ENCODE data around the gene MRNIP. TPM values are rescaled to one million over a fixed set of nuclear protein-coding genes. Genes with fewer than 3 reads are reported as not detected.
A peak's percentile ranks its signal among the peaks of the same experiment; 100 is the strongest.

Gene MRNIP
- total RNA-seq, 3 donors from 2014 or later (not counting 1 experiment from before 2014, with no cell fraction given) = 19.7 to 40.2 (median 25.4) TPM

GRCh38 chr5:179887095-179887494 lies 28.5 kb upstream of the MRNIP start:
- peaks cover 54% of the 10 kb centered on the region for H3K36me3 ChIP-seq (ENCODE audit: control insufficient read depth, insufficient read depth, low read length)
- intact Hi-C loops (cut with micrococcal nuclease) = no loop called here

GRCh38 chr5:179886190-179886911 lies 27.7 kb upstream of the MRNIP start:
- H3K4me1 Mint-ChIP-seq = peaks cover under 1 to 6% of the 10 kb centered on the region in 2 donors
- no peak overlapping the region for H3K4me3 Mint-ChIP-seq

More at GRCh38 chr5:179887095-179887494, 28.5 kb upstream of the MRNIP start:
- peaks cover 0 to 6% of the 10 kb centered on the region in 2 donors for H3K4me1 Mint-ChIP-seq
- no peak for ATAC-seq
- DNase-seq = no peak
- TF ChIP-seq, protein P1, sequence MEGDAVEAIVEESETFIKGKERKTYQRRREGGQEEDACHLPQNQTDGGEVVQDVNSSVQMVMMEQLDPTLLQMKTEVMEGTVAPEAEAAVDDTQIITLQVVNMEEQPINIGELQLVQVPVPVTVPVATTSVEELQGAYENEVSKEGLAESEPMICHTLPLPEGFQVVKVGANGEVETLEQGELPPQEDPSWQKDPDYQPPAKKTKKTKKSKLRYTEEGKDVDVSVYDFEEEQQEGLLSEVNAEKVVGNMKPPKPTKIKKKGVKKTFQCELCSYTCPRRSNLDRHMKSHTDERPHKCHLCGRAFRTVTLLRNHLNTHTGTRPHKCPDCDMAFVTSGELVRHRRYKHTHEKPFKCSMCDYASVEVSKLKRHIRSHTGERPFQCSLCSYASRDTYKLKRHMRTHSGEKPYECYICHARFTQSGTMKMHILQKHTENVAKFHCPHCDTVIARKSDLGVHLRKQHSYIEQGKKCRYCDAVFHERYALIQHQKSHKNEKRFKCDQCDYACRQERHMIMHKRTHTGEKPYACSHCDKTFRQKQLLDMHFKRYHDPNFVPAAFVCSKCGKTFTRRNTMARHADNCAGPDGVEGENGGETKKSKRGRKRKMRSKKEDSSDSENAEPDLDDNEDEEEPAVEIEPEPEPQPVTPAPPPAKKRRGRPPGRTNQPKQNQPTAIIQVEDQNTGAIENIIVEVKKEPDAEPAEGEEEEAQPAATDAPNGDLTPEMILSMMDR (IDR thresholded peaks at IDR 0.05) = no peak
- H3K27ac ChIP-seq (ENCODE audit: low read length) = no peak overlapping the region
- H3K27ac Mint-ChIP-seq = peak overlapping the region in 1 of 2 donors; percentile 35
- 98% methylated on average over 11 of the region's 11 CpGs for WGBS (ENCODE audit: insufficient coverage)
- peaks cover 10% of the 10 kb centered on the region for H3K9me3 ChIP-seq (ENCODE audit: control insufficient read depth, insufficient read depth, low read length)
- H3K4me3 ChIP-seq (ENCODE audit: low read length) = no peak overlapping the region
- H3K27me3 Mint-ChIP-seq (ENCODE audit: low read depth in 2 of 2) = no peaks in the 10 kb centered on the region
- H3K36me3 Mint-ChIP-seq = peaks cover 29% of the 10 kb centered on the region
- no peaks in the 10 kb centered on the region for H3K4me1 ChIP-seq (ENCODE audit: control insufficient read depth, insufficient read depth, low read length)
- H3K9me3 Mint-ChIP-seq = peaks cover 3 to 5% of the 10 kb centered on the region in 2 donors
- no peaks in the 10 kb centered on the region for H3K27me3 ChIP-seq (ENCODE audit: control insufficient read depth, insufficient read depth, low read length)
- H3K4me3 Mint-ChIP-seq = no peak overlapping the region

GRCh38 chr5:179885491-179886090 lies 27.0 kb upstream of the MRNIP start:
- no peak for ATAC-seq
- peak overlapping the region in 1 of 2 donors; percentile 57 for H3K27ac Mint-ChIP-seq
- peaks cover 29% of the 10 kb centered on the region for H3K36me3 Mint-ChIP-seq
- peaks cover 40% of the 10 kb centered on the region for H3K36me3 ChIP-seq (ENCODE audit: control insufficient read depth, insufficient read depth, low read length)
- peaks cover 3 to 6% of the 10 kb centered on the region in 2 donors for H3K4me1 Mint-ChIP-seq
- no peak overlapping the region for H3K4me3 ChIP-seq (ENCODE audit: low read length)
- H3K9me3 Mint-ChIP-seq = peaks cover 3 to 5% of the 10 kb centered on the region in 2 donors
- TF ChIP-seq, protein P1 (IDR thresholded peaks at IDR 0.05) = no peak
- DNase-seq = no peak
- intact Hi-C loops (cut with micrococcal nuclease) = no loop called here
- 97% methylated on average over 13 of the region's 13 CpGs for WGBS (ENCODE audit: insufficient coverage)
- H3K4me3 Mint-ChIP-seq = no peak overlapping the region
- no peak overlapping the region for H3K27ac ChIP-seq (ENCODE audit: low read length)
- H3K9me3 ChIP-seq (ENCODE audit: control insufficient read depth, insufficient read depth, low read length) = peaks cover 10% of the 10 kb centered on the region
- no peaks in the 10 kb centered on the region for H3K27me3 Mint-ChIP-seq (ENCODE audit: low read depth in 2 of 2)
- no peaks in the 10 kb centered on the region for H3K27me3 ChIP-seq (ENCODE audit: control insufficient read depth, insufficient read depth, low read length)
- no peaks in the 10 kb centered on the region for H3K4me1 ChIP-seq (ENCODE audit: control insufficient read depth, insufficient read depth, low read length)

More at GRCh38 chr5:179886190-179886911, 27.7 kb upstream of the MRNIP start:
- Histone ChIP-seq H3K27me3 (ENCODE audit: control insufficient read depth, insufficient read depth, low read length) (no peaks in the 10 kb centered on the region), H3K36me3 (ENCODE audit: control insufficient read depth, insufficient read depth, low read length) (peaks cover 48% of the 10 kb centered on the region), H3K4me3 (ENCODE audit: low read length) (no peak overlapping the region), H3K9me3 (ENCODE audit: control insufficient read depth, insufficient read depth, low read length) (peaks cover 10% of the 10 kb centered on the region), H3K4me1 (ENCODE audit: control insufficient read depth, insufficient read depth, low read length) (no peaks in the 10 kb centered on the region), H3K27ac (ENCODE audit: low read length) (no peak overlapping the region)
- peaks cover 29% of the 10 kb centered on the region for H3K36me3 Mint-ChIP-seq
- intact Hi-C loops (cut with micrococcal nuclease) = no loop called here
- no peaks in the 10 kb centered on the region for H3K27me3 Mint-ChIP-seq (ENCODE audit: low read depth in 2 of 2)
- 92% methylated on average over 14 of the region's 14 CpGs for WGBS (ENCODE audit: insufficient coverage)
- H3K27ac Mint-ChIP-seq = peak overlapping the region in 1 of 2 donors; percentile 57
- peaks cover 3 to 5% of the 10 kb centered on the region in 2 donors for H3K9me3 Mint-ChIP-seq
- ATAC-seq = no peak
- DNase-seq = no peak
- TF ChIP-seq, protein P1 (IDR thresholded peaks at IDR 0.05) = no peak
